ENCODE measurements around the gene SLC5A9. TPM values are rescaled to one million over a fixed set of nuclear protein-coding genes. Genes with fewer than 3 reads are reported as not detected.

SLC5A9 gene
- total and polyA plus RNA-seq, 2 experiments from 2014 or later, result not detected

DNA sequence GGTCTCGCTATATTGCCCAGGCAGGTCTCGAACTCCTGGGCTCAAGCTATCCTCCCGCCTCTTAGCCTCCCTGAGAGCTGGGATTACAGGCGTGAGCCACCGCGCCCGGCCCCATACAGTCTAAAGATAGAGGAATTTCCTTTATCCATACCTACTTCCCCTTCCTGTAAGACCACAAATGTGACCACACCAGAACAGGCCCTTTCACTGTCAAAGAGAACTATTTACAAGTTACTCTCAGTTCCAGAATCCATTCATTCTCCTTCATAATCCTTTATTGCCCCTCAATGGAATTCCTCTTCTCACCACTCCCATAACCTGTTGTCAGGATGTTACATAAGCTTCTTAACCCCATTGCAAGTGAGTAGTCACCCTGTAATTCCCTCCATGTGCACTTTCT lies 26.3 kb upstream of the SLC5A9 start:
- Histone ChIP-seq H3K4me3 (no peak overlapping the region), H3K4me2 (ENCODE audit: unreplicated experiment) (no peak overlapping the region), H4K20me1 (ENCODE audit: insufficient read depth) (no peaks in the 10 kb centered on the region), H3K36me3 (ENCODE audit: low read depth) (no peaks in the 10 kb centered on the region), H3K79me2 (ENCODE audit: insufficient read depth) (no peaks in the 10 kb centered on the region), H3K9ac (no peak overlapping the region), H2AFZ (no peak overlapping the region), H3K9me3 (ENCODE audit: low read depth) (no peaks in the 10 kb centered on the region), H3F3A (ENCODE audit: insufficient read depth) (peaks cover 1% of the 10 kb centered on the region; the same call in 1 of the 2 replicates), H3K27ac (no peak overlapping the region), H3K27me3 (replicated peaks; ENCODE audit: insufficient read depth) (peaks cover 50% of the 10 kb centered on the region), H3K9me2 (ENCODE audit: insufficient read depth) (no peaks in the 10 kb centered on the region), H3K4me1 (ENCODE audit: insufficient read depth) (no peaks in the 10 kb centered on the region)
- in situ Hi-C loops (cut with MboI), result no loop called here
- TF ChIP-seq EZH2 (IDR thresholded peaks at IDR 0.05; ENCODE audit: insufficient read depth, poor library complexity, severe bottlenecking) (no peak), EZH2phosphoT487 (IDR thresholded peaks at IDR 0.05; ENCODE audit: insufficient read depth, low read depth) (no peak)
- 72 to 80% methylated on average over 5 to 7 of the region's 7 CpGs for WGBS, 2 experiments (ENCODE audit: low coverage in 1 of 2, low lambda C conversion rate in 2 of 2, missing lambda C conversion rate in 2 of 2)
- DNase-seq, result no peak

DNA sequence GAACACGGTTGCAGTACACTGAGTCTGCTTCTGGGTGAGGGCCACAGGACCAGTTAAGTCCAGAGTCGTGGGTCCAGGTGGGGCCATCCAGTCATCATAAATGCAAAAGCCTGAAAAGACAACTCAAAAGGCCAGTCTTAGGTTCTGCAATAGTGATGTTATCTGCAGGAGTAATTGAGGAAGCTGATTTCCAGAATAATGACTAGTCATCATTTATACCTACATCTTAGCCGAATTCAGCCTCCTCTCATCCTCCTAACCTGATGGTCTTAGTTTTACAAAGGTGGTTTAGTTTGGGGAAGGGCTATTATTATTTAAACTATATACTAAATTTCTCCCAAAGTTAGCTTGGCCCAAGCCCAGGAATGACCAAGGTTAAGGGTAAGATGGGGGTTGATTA lies 23.5 kb upstream of the SLC5A9 start:
- H3K4me1 ChIP-seq (ENCODE audit: insufficient read depth), result peaks cover 15% of the 10 kb centered on the region
- H3K4me3 ChIP-seq, result no peak overlapping the region
- no peaks in the 10 kb centered on the region for H3K79me2 ChIP-seq (ENCODE audit: insufficient read depth)
- H3K9ac ChIP-seq, result no peak overlapping the region
- no peaks in the 10 kb centered on the region for H3K9me2 ChIP-seq (ENCODE audit: insufficient read depth)
- H3K4me2 ChIP-seq (ENCODE audit: unreplicated experiment), result no peak overlapping the region
- no peak overlapping the region for H2AFZ ChIP-seq
- H3K27me3 ChIP-seq (replicated peaks; ENCODE audit: insufficient read depth), result peaks cover 56% of the 10 kb centered on the region
- no peak for TF ChIP-seq EZH2 (IDR thresholded peaks at IDR 0.05; ENCODE audit: insufficient read depth, poor library complexity, severe bottlenecking)
- no peak for TF ChIP-seq EZH2phosphoT487 (IDR thresholded peaks at IDR 0.05; ENCODE audit: insufficient read depth, low read depth)
- no peaks in the 10 kb centered on the region for H3K9me3 ChIP-seq (ENCODE audit: low read depth)
- in situ Hi-C loops (cut with MboI), result no loop called here
- no peak overlapping the region for H3K27ac ChIP-seq
- no peaks in the 10 kb centered on the region for H3K36me3 ChIP-seq (ENCODE audit: low read depth)
- WGBS, 2 experiments (ENCODE audit: low coverage in 1 of 2, low lambda C conversion rate in 2 of 2, missing lambda C conversion rate in 2 of 2), result 54 to 58% methylated on average over 3 of the region's 3 CpGs
- H4K20me1 ChIP-seq (ENCODE audit: insufficient read depth), result no peaks in the 10 kb centered on the region
- no peak for DNase-seq
- H3F3A ChIP-seq (ENCODE audit: insufficient read depth), result peaks cover 17% of the 10 kb centered on the region

DNA sequence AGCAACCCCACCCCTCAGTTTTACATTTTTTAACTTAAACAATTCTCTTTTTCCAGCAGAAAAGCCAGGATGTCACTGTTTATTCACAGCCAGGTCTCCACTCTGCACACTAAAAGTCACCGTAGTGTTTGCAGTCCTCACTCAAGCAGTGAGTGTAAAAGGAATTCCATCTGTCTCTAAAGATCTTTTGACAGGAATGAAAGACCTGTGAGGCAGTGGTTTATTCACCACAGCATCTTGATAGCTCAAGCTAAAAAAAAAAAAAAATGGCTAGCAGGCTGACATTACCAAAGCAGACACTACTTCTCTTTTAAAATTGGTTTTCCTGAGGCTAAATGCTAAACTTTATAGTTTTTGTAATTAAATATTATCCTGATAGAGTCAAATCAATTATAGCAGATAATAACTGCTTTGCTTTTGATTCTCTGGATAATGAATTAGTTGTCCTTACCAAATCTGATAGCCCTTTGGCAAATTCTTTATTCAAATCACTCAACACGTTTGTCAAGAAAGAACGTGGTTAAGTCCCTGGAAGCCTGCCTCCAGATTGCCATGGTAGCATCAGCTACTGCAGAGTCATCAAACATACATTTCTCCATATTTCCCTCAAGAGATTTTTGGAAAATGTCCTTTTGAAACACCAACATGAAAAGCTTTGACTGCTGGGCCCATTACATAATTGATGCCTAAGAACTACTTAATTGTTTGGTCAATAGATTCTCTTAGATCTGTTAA lies 22.2 kb upstream of the SLC5A9 start:
- peaks cover 15% of the 10 kb centered on the region for H3K4me1 ChIP-seq (ENCODE audit: insufficient read depth)
- in situ Hi-C loops (cut with MboI), result no loop called here
- H3K36me3 ChIP-seq (ENCODE audit: low read depth), result no peaks in the 10 kb centered on the region
- H3K4me2 ChIP-seq (ENCODE audit: unreplicated experiment), result no peak overlapping the region
- peaks cover 17% of the 10 kb centered on the region for H3F3A ChIP-seq (ENCODE audit: insufficient read depth)
- no peak overlapping the region for H3K9ac ChIP-seq
- H3K27me3 ChIP-seq (replicated peaks; ENCODE audit: insufficient read depth), result peaks cover 64% of the 10 kb centered on the region
- WGBS, 2 experiments (ENCODE audit: low coverage in 1 of 2, low lambda C conversion rate in 2 of 2, missing lambda C conversion rate in 2 of 2), result 70 to 79% methylated on average over 3 of the region's 3 CpGs
- no peaks in the 10 kb centered on the region for H3K9me2 ChIP-seq (ENCODE audit: insufficient read depth)
- H3K9me3 ChIP-seq (ENCODE audit: low read depth), result no peaks in the 10 kb centered on the region
- DNase-seq, result no peak
- no peaks in the 10 kb centered on the region for H3K79me2 ChIP-seq (ENCODE audit: insufficient read depth)
- no peak overlapping the region for H3K27ac ChIP-seq
- no peaks in the 10 kb centered on the region for H4K20me1 ChIP-seq (ENCODE audit: insufficient read depth)
- TF ChIP-seq EZH2 (IDR thresholded peaks at IDR 0.05; ENCODE audit: insufficient read depth, poor library complexity, severe bottlenecking), result no peak
- no peak for TF ChIP-seq EZH2phosphoT487 (IDR thresholded peaks at IDR 0.05; ENCODE audit: insufficient read depth, low read depth)
- H2AFZ ChIP-seq, result no peak overlapping the region
- H3K4me3 ChIP-seq, result no peak overlapping the region

DNA sequence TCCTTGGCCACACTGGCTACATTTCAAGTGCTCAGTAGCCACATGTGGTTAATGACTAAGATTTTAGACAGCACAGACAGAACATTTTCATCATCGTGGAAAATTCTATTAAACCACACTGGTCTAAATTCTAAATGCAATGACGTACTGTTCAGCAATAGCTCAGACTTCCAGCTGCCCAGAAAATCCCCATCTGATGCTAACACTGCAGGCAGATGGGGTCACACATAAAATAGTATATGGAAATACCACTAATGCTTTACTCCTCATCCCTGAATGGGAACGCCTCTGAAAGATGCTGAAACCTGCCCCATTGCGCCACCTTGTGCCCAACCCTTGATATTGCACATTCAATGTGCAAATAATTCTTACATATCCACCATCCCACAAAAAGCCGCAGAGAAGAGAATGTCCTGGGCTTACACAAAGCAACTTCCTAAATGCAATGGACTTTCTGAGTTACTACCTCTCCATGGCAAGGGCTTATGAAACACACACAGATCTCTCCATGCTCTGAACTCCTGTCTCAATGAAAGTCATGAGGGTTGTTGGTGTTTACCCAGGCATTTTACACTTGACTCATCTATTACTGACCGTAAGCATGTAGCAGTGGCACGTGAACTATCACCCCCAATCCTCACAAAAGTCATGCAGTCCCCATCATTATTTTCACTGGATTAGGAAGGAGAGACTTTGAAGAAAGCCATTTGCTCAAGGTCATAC lies 20.3 kb upstream of the SLC5A9 start:
- no peak overlapping the region for H3K9ac ChIP-seq

More for the DNA sequence above, 20.3 kb upstream of the SLC5A9 start:
- Histone ChIP-seq H3K27ac (no peak overlapping the region), H3K4me2 (ENCODE audit: unreplicated experiment) (peak overlapping the region; percentile 49), H3K4me3 (no peak overlapping the region), H3K27me3 (replicated peaks; ENCODE audit: insufficient read depth) (peaks cover 59% of the 10 kb centered on the region), H3F3A (ENCODE audit: insufficient read depth) (peaks cover 17% of the 10 kb centered on the region), H3K9me2 (ENCODE audit: insufficient read depth) (no peaks in the 10 kb centered on the region), H3K9me3 (ENCODE audit: low read depth) (no peaks in the 10 kb centered on the region), H3K79me2 (ENCODE audit: insufficient read depth) (no peaks in the 10 kb centered on the region), H3K36me3 (ENCODE audit: low read depth) (no peaks in the 10 kb centered on the region), H4K20me1 (ENCODE audit: insufficient read depth) (no peaks in the 10 kb centered on the region), H3K4me1 (ENCODE audit: insufficient read depth) (peaks cover 15% of the 10 kb centered on the region), H2AFZ (no peak overlapping the region)
- in situ Hi-C loops (cut with MboI), result no loop called here
- DNase-seq, result peak; percentile 93
- WGBS, 2 experiments (ENCODE audit: low coverage in 1 of 2, low lambda C conversion rate in 2 of 2, missing lambda C conversion rate in 2 of 2), result 2 to 5% methylated on average over 7 of the region's 7 CpGs
- TF ChIP-seq EZH2phosphoT487 (IDR thresholded peaks at IDR 0.05; ENCODE audit: insufficient read depth, low read depth) (0 out of 2 replicates have a peak, but pooled peaks have one; percentile 71), EZH2 (IDR thresholded peaks at IDR 0.05; ENCODE audit: insufficient read depth, poor library complexity, severe bottlenecking) (no peak)

Measured in GM23248 (cell line).